ENCODE measurements around the gene LPGAT1.
"Not testable (repeated sequence)": the region's sequence is repeated elsewhere in the genome, so short reads cannot be mapped to it uniquely, and the experiment has no call there.

LPGAT1 gene

GRCh38 chr1:211830328-211831142 lies at the start of gene LPGAT1:
LPGAT1 (minus strand) TSS chr1:211830763; CDS start chr1:211829296, 1,467 bp downstream.
- peak; percentile 78 for DNase-seq

- DNase-seq: no peak
These were observed 48.9 kb upstream of the LPGAT1 start for GRCh38 chr1:211879475-211879874.

GRCh38 chr1:211876851-211877590 lies 46.5 kb upstream of the LPGAT1 start:
- DNase-seq: no peak

GRCh38 chr1:211875541-211875940 lies 45.0 kb upstream of the LPGAT1 start:
- no peak for DNase-seq

- DNase-seq: no peak
These were observed 44.2 kb upstream of the LPGAT1 start for GRCh38 chr1:211874521-211875347.

GRCh38 chr1:211873731-211874130 lies 43.2 kb upstream of the LPGAT1 start:
- DNase-seq: not testable (repeated sequence)

- no peak for DNase-seq
These were observed 39.6 kb upstream of the LPGAT1 start for GRCh38 chr1:211870156-211870555.

GRCh38 chr1:211865180-211865579 lies 34.6 kb upstream of the LPGAT1 start:
- DNase-seq: no peak

GRCh38 chr1:211859405-211859804 lies 28.8 kb upstream of the LPGAT1 start:
- no peak for DNase-seq

- no peak for DNase-seq
These were observed 20.6 kb upstream of the LPGAT1 start for GRCh38 chr1:211851174-211851573.

- DNase-seq: no peak
These were observed 13.1 kb upstream of the LPGAT1 start for GRCh38 chr1:211843507-211844298.

- DNase-seq: no peak
These were observed 12.5 kb upstream of the LPGAT1 start for GRCh38 chr1:211843018-211843417.

GRCh38 chr1:211842518-211842917 lies 12.0 kb upstream of the LPGAT1 start:
- DNase-seq: no peak

GRCh38 chr1:211839106-211839505 lies 8.5 kb upstream of the LPGAT1 start:
- no peak for DNase-seq

- DNase-seq: peak; percentile 56
These were observed 2.7 kb upstream of the LPGAT1 start for GRCh38 chr1:211833174-211833820.

GRCh38 chr1:211832661-211833060 lies 2.1 kb upstream of the LPGAT1 start:
- peak; percentile 22 for DNase-seq

GRCh38 chr1:211831558-211832323 lies 1.2 kb upstream of the LPGAT1 start:
- no peak for DNase-seq

GRCh38 chr1:211830055-211830327 lies 572 bp downstream of the LPGAT1 start:
- peak; percentile 28 for DNase-seq

GRCh38 chr1:211829343-211830054 lies 1.1 kb downstream of the LPGAT1 start:
- no peak for DNase-seq

GRCh38 chr1:211828584-211829342 lies 1.8 kb downstream of the LPGAT1 start:
- DNase-seq: no peak

Data from activated CD4-positive, alpha-beta T cell treated with anti-CD3 and anti-CD28 coated beads, Interleukin-10, Interleukin-2, amounts not matched to agents 100 ng/mL and 50 ng/mL, durations not matched to agents 16 hours and 8 hours (primary cell).